ENCODE results near the gene TMEM117.

Gene TMEM117

GRCh38 chr12:43835656-43836474 lies at the start of gene TMEM117:
Gene TMEM117, plus strand, starts transcription at chr12:43836081.
- FAIRE-seq (peak; percentile 11), DNase-seq (ENCODE audit: insufficient read length, low spot score) (peak; percentile 63)
- TF ChIP-seq POLR2A (IDR thresholded peaks at IDR 0.05; ENCODE audit: low read depth, low read length): peak; percentile 53

- no peak for TF ChIP-seq POLR2A (IDR thresholded peaks at IDR 0.05; ENCODE audit: low read depth, low read length)
- FAIRE-seq (no peak), DNase-seq (ENCODE audit: insufficient read length, low spot score) (no peak)
Measured at GRCh38 chr12:43786899-43787693, 48.8 kb upstream of the TMEM117 start.

- DNase-seq (ENCODE audit: insufficient read length, low spot score): no peak
- no peak for TF ChIP-seq POLR2A (IDR thresholded peaks at IDR 0.05; ENCODE audit: low read depth, low read length)
- no peak for FAIRE-seq
Measured at GRCh38 chr12:43789941-43790340, 45.9 kb upstream of the TMEM117 start.

GRCh38 chr12:43795716-43796280 lies 40.1 kb upstream of the TMEM117 start:
- peak; percentile 27 for FAIRE-seq
- no peak for TF ChIP-seq POLR2A (IDR thresholded peaks at IDR 0.05; ENCODE audit: low read depth, low read length)
- DNase-seq (ENCODE audit: insufficient read length, low spot score): no peak

GRCh38 chr12:43797561-43798217 lies 38.2 kb upstream of the TMEM117 start:
- TF ChIP-seq POLR2A (IDR thresholded peaks at IDR 0.05; ENCODE audit: low read depth, low read length): no peak
- no peak for DNase-seq (ENCODE audit: insufficient read length, low spot score)
- peak; percentile 20 for FAIRE-seq

- no peak for DNase-seq (ENCODE audit: insufficient read length, low spot score)
- FAIRE-seq: peak; percentile 78
- TF ChIP-seq POLR2A (IDR thresholded peaks at IDR 0.05; ENCODE audit: low read depth, low read length): no peak
Measured at GRCh38 chr12:43805149-43805859, 30.6 kb upstream of the TMEM117 start.

- TF ChIP-seq POLR2A (IDR thresholded peaks at IDR 0.05; ENCODE audit: low read depth, low read length): peak; percentile 65
- FAIRE-seq (no peak), DNase-seq (ENCODE audit: insufficient read length, low spot score) (peak; percentile 64)
Measured at GRCh38 chr12:43805860-43806736, 29.8 kb upstream of the TMEM117 start, which contains the start of gene TWF1. Gene TWF1, minus strand, starts transcription at chr12:43806317. Its CDS starts 72 bp downstream, at chr12:43806245.

- DNase-seq (ENCODE audit: insufficient read length, low spot score) (no peak), FAIRE-seq (peak; percentile 53)
- TF ChIP-seq POLR2A (IDR thresholded peaks at IDR 0.05; ENCODE audit: low read depth, low read length): no peak
Measured at GRCh38 chr12:43806737-43807072, 29.2 kb upstream of the TMEM117 start.

- FAIRE-seq: peak; percentile 43
Measured at GRCh38 chr12:43807386-43807785, 28.5 kb upstream of the TMEM117 start.

GRCh38 chr12:43812057-43812456 lies 23.8 kb upstream of the TMEM117 start:
- FAIRE-seq (no peak), DNase-seq (ENCODE audit: insufficient read length, low spot score) (no peak)
- no peak for TF ChIP-seq POLR2A (IDR thresholded peaks at IDR 0.05; ENCODE audit: low read depth, low read length)

More at GRCh38 chr12:43807386-43807785, 28.5 kb upstream of the TMEM117 start:
- DNase-seq (ENCODE audit: insufficient read length, low spot score): no peak
- TF ChIP-seq POLR2A (IDR thresholded peaks at IDR 0.05; ENCODE audit: low read depth, low read length): no peak

GRCh38 chr12:43812926-43813325 lies 23.0 kb upstream of the TMEM117 start:
- TF ChIP-seq POLR2A (IDR thresholded peaks at IDR 0.05; ENCODE audit: low read depth, low read length): no peak
- DNase-seq (ENCODE audit: insufficient read length, low spot score): peak; percentile 12
- FAIRE-seq: no peak

GRCh38 chr12:43815416-43815815 lies 20.5 kb upstream of the TMEM117 start:
- FAIRE-seq: no peak
- TF ChIP-seq POLR2A (IDR thresholded peaks at IDR 0.05; ENCODE audit: low read depth, low read length): no peak
- no peak for DNase-seq (ENCODE audit: insufficient read length, low spot score)
